Nephron (organoid): ENCODE data around the gene DNAJC27.

ENCODE experiments used
- H3K27ac Mint-ChIP-seq, 3 experiments: 2 replicates each; pipeline ENCODE4 v1.8.0; 2020; ENCODE audit warnings: mixed read lengths in 3 of 3, mild to moderate bottlenecking in 2 of 3, moderate library complexity in 1 of 3
- H3K27me3 Mint-ChIP-seq: 2 replicates; pipeline ENCODE4 v1.8.0; 2021; ENCODE audit warnings: low read depth, mild to moderate bottlenecking, moderate library complexity, mixed read lengths
- H3K36me3 Mint-ChIP-seq: 2 replicates; pipeline ENCODE4 v1.8.0; 2020; ENCODE audit warnings: low read depth, mixed read lengths
- H3K4me1 Mint-ChIP-seq: 2 replicates; pipeline ENCODE4 v1.8.0; 2020; ENCODE audit warnings: mixed read lengths
- H3K4me3 Mint-ChIP-seq, 3 experiments: 2 replicates each; pipeline ENCODE4 v1.8.0; 2020; ENCODE audit warnings: mild to moderate bottlenecking in 3 of 3, mixed read lengths in 3 of 3, moderate library complexity in 2 of 3
- H3K9me3 Mint-ChIP-seq: 2 replicates; pipeline ENCODE4 v1.8.0; 2020; ENCODE audit warnings: mixed read lengths
- CTCF ChIP-seq, 3 experiments: fragments of 200-600 bp; sonication (generic); IDR thresholded peaks; one replicate each; pipeline ENCODE4 v1.5.0; 2021; ENCODE audit warnings: antibody characterized with exemption in 3 of 3; ENCODE audit not compliant: unreplicated experiment in 3 of 3

Gene DNAJC27

GRCh38 chr2:24937236-24937635, 34.5 kb downstream of the DNAJC27 start:
- no peak overlapping the region for H3K4me3 Mint-ChIP-seq
- H3K27ac Mint-ChIP-seq, result no peak overlapping the region
- H3K27me3 Mint-ChIP-seq, result peaks cover 4% of the 10 kb centered on the region
- no peaks in the 10 kb centered on the region for H3K9me3 Mint-ChIP-seq
- no peaks in the 10 kb centered on the region for H3K36me3 Mint-ChIP-seq
- TF ChIP-seq CTCF (IDR thresholded peaks at IDR 0.05; ENCODE audit: unreplicated experiment in 3 of 3), result no peak
- no peaks in the 10 kb centered on the region for H3K4me1 Mint-ChIP-seq

- H3K36me3 Mint-ChIP-seq, result no peaks in the 10 kb centered on the region
- H3K4me3 Mint-ChIP-seq, result no peak overlapping the region
Measured at GRCh38 chr2:24935145-24935544, 36.6 kb downstream of the DNAJC27 start.

GRCh38 chr2:24932715-24933114, 39.0 kb downstream of the DNAJC27 start:
- H3K36me3 Mint-ChIP-seq, result no peaks in the 10 kb centered on the region
- peaks cover 5% of the 10 kb centered on the region for H3K4me1 Mint-ChIP-seq
- H3K27ac Mint-ChIP-seq, result no peak overlapping the region
- no peaks in the 10 kb centered on the region for H3K9me3 Mint-ChIP-seq
- H3K4me3 Mint-ChIP-seq, result no peak overlapping the region
- peaks cover 11% of the 10 kb centered on the region for H3K27me3 Mint-ChIP-seq
- no peak for TF ChIP-seq CTCF (IDR thresholded peaks at IDR 0.05; ENCODE audit: unreplicated experiment in 3 of 3)

More at GRCh38 chr2:24935145-24935544, 36.6 kb downstream of the DNAJC27 start:
- Mint-ChIP-seq H3K27me3 (peaks cover 11% of the 10 kb centered on the region), H3K4me1 (peaks cover 5% of the 10 kb centered on the region), H3K27ac (no peak overlapping the region), H3K9me3 (no peaks in the 10 kb centered on the region)
- no peak for TF ChIP-seq CTCF (IDR thresholded peaks at IDR 0.05; ENCODE audit: unreplicated experiment in 3 of 3)

- no peak overlapping the region for H3K27ac Mint-ChIP-seq
- TF ChIP-seq CTCF (IDR thresholded peaks at IDR 0.05; ENCODE audit: unreplicated experiment in 3 of 3), result no peak
- H3K36me3 Mint-ChIP-seq, result no peaks in the 10 kb centered on the region
Measured at GRCh38 chr2:24930768-24931167, 41.0 kb downstream of the DNAJC27 start.

GRCh38 chr2:24929230-24929629, 42.5 kb downstream of the DNAJC27 start:
- no peak for TF ChIP-seq CTCF (IDR thresholded peaks at IDR 0.05; ENCODE audit: unreplicated experiment in 3 of 3)
- no peak overlapping the region for H3K4me3 Mint-ChIP-seq
- peaks cover 5% of the 10 kb centered on the region for H3K4me1 Mint-ChIP-seq
- no peaks in the 10 kb centered on the region for H3K9me3 Mint-ChIP-seq
- no peak overlapping the region for H3K27ac Mint-ChIP-seq
- H3K27me3 Mint-ChIP-seq, result peaks cover 16% of the 10 kb centered on the region
- no peaks in the 10 kb centered on the region for H3K36me3 Mint-ChIP-seq

More at GRCh38 chr2:24930768-24931167, 41.0 kb downstream of the DNAJC27 start:
- peaks cover 5% of the 10 kb centered on the region for H3K4me1 Mint-ChIP-seq
- H3K9me3 Mint-ChIP-seq, result no peaks in the 10 kb centered on the region
- peaks cover 16% of the 10 kb centered on the region for H3K27me3 Mint-ChIP-seq
- H3K4me3 Mint-ChIP-seq, result no peak overlapping the region

- Mint-ChIP-seq H3K27ac (no peak overlapping the region), H3K9me3 (no peaks in the 10 kb centered on the region), H3K4me3 (no peak overlapping the region), H3K36me3 (no peaks in the 10 kb centered on the region), H3K27me3 (peaks cover 18% of the 10 kb centered on the region), H3K4me1 (peaks cover 5% of the 10 kb centered on the region)
- TF ChIP-seq CTCF (IDR thresholded peaks at IDR 0.05; ENCODE audit: unreplicated experiment in 3 of 3), result no peak
Measured at GRCh38 chr2:24928036-24928435, 43.7 kb downstream of the DNAJC27 start.
